C4-2B (cell line): Measurements from ENCODE around the gene PIP4K2C.

Experiments used
- CTCF ChIP-seq: fragments of 450-650 bp; conservative IDR thresholded peaks from 2 replicates; pipeline ENCODE4 v1.5.1; 2017; ENCODE audit warnings: mild to moderate bottlenecking
- ZFX ChIP-seq: fragments of 450-650 bp; IDR thresholded peaks from 2 replicates; pipeline ENCODE4 v1.6.1; 2017

GRCh38 chr12:57586128-57586527, 4.9 kb upstream of the PIP4K2C start:
- TF ChIP-seq CTCF (no peak), ZFX (no peak)
